ENCODE results near the gene PALM.

DNA sequence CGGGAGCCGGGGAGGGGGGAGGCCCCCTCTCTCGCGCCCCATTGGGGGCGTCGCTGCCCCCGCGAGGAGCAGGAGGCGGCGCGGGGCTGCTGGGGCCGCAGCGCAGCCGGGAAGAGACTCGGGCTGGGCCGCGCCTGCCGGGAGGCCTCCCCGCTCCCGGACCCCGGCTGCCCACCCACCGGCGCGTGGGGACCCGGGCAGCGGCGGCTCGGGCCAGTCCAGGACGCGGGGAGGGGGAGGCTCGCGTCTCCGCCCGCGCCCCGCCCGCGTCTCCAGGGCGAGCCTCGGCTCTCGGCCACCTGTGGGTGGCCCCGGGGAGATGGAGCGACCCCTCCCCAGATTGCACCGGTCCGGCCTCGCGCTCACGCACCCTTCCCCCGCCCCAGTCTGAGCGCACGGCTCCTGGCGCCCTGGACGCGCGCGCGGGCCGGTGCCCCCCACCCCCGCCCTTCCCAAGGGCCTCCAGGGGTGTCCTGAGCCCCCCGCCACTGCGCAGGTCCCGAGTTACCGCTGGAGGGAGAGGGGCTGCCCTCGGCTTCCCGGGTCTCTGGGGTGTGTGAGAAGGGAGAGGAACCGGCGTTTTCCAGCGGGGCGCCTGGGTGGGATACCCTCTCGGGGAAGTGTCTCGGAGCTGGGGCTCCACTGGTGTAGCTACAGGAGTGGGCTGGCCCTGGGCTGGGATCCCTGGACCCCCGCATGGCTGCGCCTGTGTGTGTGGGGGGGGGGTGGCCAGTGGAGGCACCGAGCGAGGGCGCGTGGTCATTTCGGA, 645 bp downstream of the PALM start:
- TF ChIP-seq, protein P1, sequence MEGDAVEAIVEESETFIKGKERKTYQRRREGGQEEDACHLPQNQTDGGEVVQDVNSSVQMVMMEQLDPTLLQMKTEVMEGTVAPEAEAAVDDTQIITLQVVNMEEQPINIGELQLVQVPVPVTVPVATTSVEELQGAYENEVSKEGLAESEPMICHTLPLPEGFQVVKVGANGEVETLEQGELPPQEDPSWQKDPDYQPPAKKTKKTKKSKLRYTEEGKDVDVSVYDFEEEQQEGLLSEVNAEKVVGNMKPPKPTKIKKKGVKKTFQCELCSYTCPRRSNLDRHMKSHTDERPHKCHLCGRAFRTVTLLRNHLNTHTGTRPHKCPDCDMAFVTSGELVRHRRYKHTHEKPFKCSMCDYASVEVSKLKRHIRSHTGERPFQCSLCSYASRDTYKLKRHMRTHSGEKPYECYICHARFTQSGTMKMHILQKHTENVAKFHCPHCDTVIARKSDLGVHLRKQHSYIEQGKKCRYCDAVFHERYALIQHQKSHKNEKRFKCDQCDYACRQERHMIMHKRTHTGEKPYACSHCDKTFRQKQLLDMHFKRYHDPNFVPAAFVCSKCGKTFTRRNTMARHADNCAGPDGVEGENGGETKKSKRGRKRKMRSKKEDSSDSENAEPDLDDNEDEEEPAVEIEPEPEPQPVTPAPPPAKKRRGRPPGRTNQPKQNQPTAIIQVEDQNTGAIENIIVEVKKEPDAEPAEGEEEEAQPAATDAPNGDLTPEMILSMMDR (IDR thresholded peaks at IDR 0.05; ENCODE audit: low read length) = no peak
- TF ChIP-seq EZH2 (optimal IDR thresholded peaks at IDR 0.05; ENCODE audit: low read depth, low read length) (no peak), EZH2phosphoT487 (IDR thresholded peaks at IDR 0.05; ENCODE audit: low read length) (no peak)
